Karpas-422 (cell line): ENCODE data around the gene DNAH2. TPM values are rescaled to one million over a fixed set of nuclear protein-coding genes. Genes with fewer than 3 reads are reported as not detected.

Experiments used
- DNase-seq: peaks from one replicate; pipeline ENCODE4 v3.0.0-alpha.2; 2015
- H2AFZ ChIP-seq: fragments of 200-600 bp; sonication (generic); 2 replicates; pipeline ENCODE4 v1.6.1; 2014; ENCODE audit warnings: antibody characterized with exemption, low read length, mixed read lengths
- H3K27ac ChIP-seq: fragments of 200-600 bp; sonication (generic); 2 replicates; pipeline ENCODE4 v1.5.1; 2014; ENCODE audit warnings: mild to moderate bottlenecking, low read length, moderate library complexity
- H3K27me3 ChIP-seq: fragments of 200-600 bp; sonication (generic); 2 replicates; pipeline ENCODE4 v1.6.1; 2014; ENCODE audit warnings: low read length, mixed read lengths
- H3K36me3 ChIP-seq: fragments of 200-600 bp; sonication (generic); 2 replicates; pipeline ENCODE4 v1.6.1; 2014; ENCODE audit warnings: low read length, mixed read lengths; ENCODE audit not compliant: insufficient read depth
- H3K4me1 ChIP-seq: fragments of 200-600 bp; sonication (generic); 2 replicates; pipeline ENCODE4 v1.6.1; 2014; ENCODE audit warnings: mild to moderate bottlenecking, low read length, mixed read lengths
- H3K4me2 ChIP-seq: fragments of 200-600 bp; sonication (generic); 2 replicates; pipeline ENCODE4 v1.6.1; 2014; ENCODE audit warnings: low read length, low read depth, mild to moderate bottlenecking; ENCODE audit not compliant: poor library complexity, severe bottlenecking
- H3K4me3 ChIP-seq: fragments of 200-600 bp; sonication (generic); 2 replicates; pipeline ENCODE4 v1.5.1; 2014; ENCODE audit warnings: mild to moderate bottlenecking, antibody characterized with exemption, low read length, mixed read lengths
- H3K79me2 ChIP-seq: fragments of 200-600 bp; sonication (generic); 2 replicates; pipeline ENCODE4 v1.6.1; 2014; ENCODE audit warnings: mild to moderate bottlenecking, low read length, mixed read lengths
- H3K9ac ChIP-seq: fragments of 200-600 bp; sonication (generic); 2 replicates; pipeline ENCODE4 v1.6.0; 2014; ENCODE audit warnings: low read length
- H3K9me2 ChIP-seq: fragments of 200-600 bp; sonication (generic), shearing (Covaris generic); replicated peaks from 2 replicates; pipeline ENCODE4 v1.6.0; 2014; ENCODE audit warnings: mild to moderate bottlenecking, low read length, moderate library complexity; ENCODE audit not compliant: insufficient read depth
- H3K9me3 ChIP-seq: fragments of 300-700, 200-600 bp; sonication (generic); 2 replicates; pipeline ENCODE4 v1.6.1; 2014; ENCODE audit warnings: low read length, mixed read lengths
- H4K20me1 ChIP-seq: fragments of 200-600 bp; sonication (generic); 2 replicates; pipeline ENCODE4 v1.6.1; 2014; ENCODE audit warnings: mild to moderate bottlenecking, antibody characterized with exemption, low read length, low read depth; ENCODE audit not compliant: insufficient read depth
- total RNA-seq: library from RNA; depleted of rRNA; stranded (reverse); fragments of >200 nt; shearing (Covaris generic); gene quantifications from 2 replicates; pipeline ENCODE4 v1.2.3, GENCODE V29; 2014; ENCODE audit warnings: low replicate concordance

The DNAH2 gene
- total RNA-seq, 1 experiment from 2014 or later, result not detected

DNA sequence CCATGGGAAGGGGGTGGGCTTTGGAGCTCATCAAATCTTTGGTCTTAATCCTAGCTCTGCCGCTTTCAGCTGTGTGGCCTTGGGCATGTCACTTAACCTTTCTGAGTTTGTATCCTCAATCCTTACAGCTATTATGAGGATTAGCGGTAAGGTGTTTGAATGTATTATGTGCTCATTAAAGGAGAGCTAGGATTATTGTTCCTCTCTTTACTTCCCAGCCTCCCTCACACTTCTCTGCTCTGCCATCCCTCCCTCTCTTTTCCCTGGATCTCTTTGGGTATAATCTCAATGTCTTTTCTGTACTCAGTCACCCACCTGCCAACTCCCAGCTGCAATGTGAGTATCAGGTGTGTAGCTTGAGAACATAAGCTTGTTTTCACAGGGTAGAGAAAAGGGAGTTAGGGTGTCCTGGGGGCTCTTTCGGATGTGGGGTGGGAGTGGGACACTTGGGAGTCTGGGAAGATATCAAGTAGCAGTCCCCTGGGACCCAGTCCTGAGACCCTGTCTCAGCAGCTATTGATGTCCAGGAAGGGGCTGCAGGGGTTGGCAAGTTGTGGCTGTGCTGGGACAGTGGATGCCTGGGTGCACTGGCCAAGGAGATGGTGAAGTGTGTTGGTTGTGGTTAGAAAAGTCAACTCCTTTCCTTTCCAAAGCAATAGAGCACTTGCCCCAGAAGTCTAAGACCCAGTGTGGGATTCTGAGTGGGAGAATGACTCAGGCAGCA lies 10.8 kb upstream of the DNAH2 start:
- peaks cover 10% of the 10 kb centered on the region for H3K4me1 ChIP-seq
- no peak overlapping the region for H3K9ac ChIP-seq
- no peak overlapping the region for H3K4me2 ChIP-seq
- DNase-seq, result no peak
- H4K20me1 ChIP-seq, result no peaks in the 10 kb centered on the region
- no peak overlapping the region for H3K4me3 ChIP-seq
- H2AFZ ChIP-seq, result no peak overlapping the region
- no peaks in the 10 kb centered on the region for H3K9me2 ChIP-seq
- H3K9me3 ChIP-seq, result no peaks in the 10 kb centered on the region
- H3K27ac ChIP-seq, result no peak overlapping the region
- no peaks in the 10 kb centered on the region for H3K27me3 ChIP-seq
- H3K36me3 ChIP-seq, result no peaks in the 10 kb centered on the region
- H3K79me2 ChIP-seq, result no peaks in the 10 kb centered on the region

DNA sequence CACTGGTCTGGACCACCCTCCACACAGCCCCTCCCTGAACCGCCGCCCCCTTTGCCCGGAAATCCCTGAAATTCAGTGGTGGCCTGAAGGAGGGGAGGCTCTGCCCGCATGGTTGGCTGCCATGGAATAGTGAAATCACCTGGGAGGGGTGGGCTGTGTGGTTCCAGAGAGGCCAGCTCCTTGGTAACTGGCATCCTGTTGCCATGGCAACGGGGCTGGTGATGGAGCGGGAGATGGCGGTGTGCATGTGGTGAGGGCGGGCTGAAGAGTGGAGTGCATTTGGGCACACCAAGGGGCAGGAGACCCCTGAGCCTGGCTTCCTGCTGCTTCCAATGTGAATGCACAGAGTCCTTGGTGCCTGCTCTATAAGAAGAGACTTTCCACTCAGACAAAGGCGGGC lies 10.1 kb upstream of the DNAH2 start:
- Histone ChIP-seq H3K9ac (no peak overlapping the region), H4K20me1 (no peaks in the 10 kb centered on the region), H3K36me3 (no peaks in the 10 kb centered on the region), H3K9me2 (no peaks in the 10 kb centered on the region), H3K4me3 (no peak overlapping the region), H3K9me3 (no peaks in the 10 kb centered on the region), H2AFZ (no peak overlapping the region), H3K79me2 (no peaks in the 10 kb centered on the region), H3K4me2 (no peak overlapping the region), H3K4me1 (peaks cover 10% of the 10 kb centered on the region), H3K27ac (no peak overlapping the region), H3K27me3 (no peaks in the 10 kb centered on the region)
- peak; percentile 58 for DNase-seq

DNA sequence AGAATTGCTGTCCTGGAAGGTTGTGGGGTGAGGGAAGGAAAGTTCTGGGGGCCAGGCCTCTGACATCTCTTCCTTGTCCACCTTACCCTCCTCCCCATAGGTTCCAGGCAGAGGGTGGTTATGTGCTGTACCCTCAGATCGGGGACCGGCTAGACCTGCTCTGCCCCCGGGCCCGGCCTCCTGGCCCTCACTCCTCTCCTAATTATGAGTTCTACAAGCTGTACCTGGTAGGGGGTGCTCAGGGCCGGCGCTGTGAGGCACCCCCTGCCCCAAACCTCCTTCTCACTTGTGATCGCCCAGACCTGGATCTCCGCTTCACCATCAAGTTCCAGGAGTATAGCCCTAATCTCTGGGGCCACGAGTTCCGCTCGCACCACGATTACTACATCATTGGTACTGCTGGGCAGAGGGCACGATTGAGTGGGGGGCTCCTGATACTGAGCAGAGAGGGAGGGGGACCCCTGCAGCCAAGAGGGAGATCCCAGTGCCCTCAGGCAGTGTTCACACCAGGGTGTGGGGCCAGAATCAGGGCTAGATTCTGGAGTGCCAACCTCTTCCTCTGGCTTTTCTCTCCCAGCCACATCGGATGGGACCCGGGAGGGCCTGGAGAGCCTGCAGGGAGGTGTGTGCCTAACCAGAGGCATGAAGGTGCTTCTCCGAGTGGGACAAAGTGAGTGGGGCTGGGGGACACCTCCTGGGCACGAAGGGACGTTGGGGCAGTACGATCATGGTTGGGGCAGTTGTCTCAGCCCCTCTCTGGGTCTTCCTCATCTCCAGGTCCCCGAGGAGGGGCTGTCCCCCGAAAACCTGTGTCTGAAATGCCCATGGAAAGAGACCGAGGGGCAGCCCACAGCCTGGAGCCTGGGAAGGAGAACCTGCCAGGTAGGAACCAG lies 9.4 kb upstream of the DNAH2 start:
- no peaks in the 10 kb centered on the region for H3K27me3 ChIP-seq

DNA sequence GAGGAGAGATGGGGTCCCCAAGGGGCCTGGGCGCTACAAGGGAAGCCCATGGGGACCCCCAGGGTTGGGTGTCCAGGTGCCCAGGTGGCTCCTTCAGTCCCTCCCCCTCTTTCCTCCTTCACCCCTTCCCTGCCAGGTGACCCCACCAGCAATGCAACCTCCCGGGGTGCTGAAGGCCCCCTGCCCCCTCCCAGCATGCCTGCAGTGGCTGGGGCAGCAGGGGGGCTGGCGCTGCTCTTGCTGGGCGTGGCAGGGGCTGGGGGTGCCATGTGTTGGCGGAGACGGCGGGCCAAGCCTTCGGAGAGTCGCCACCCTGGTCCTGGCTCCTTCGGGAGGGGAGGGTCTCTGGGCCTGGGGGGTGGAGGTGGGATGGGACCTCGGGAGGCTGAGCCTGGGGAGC lies 8.5 kb upstream of the DNAH2 start:
- H3K9me2 ChIP-seq, result no peaks in the 10 kb centered on the region
- DNase-seq, result no peak
- H3K79me2 ChIP-seq, result no peaks in the 10 kb centered on the region
- no peak overlapping the region for H3K4me3 ChIP-seq
- no peaks in the 10 kb centered on the region for H3K36me3 ChIP-seq
- H4K20me1 ChIP-seq, result no peaks in the 10 kb centered on the region
- H3K4me1 ChIP-seq, result peaks cover 10% of the 10 kb centered on the region
- no peak overlapping the region for H2AFZ ChIP-seq
- no peak overlapping the region for H3K4me2 ChIP-seq
- no peak overlapping the region for H3K27ac ChIP-seq
- H3K9ac ChIP-seq, result no peak overlapping the region
- H3K27me3 ChIP-seq, result no peaks in the 10 kb centered on the region
- no peaks in the 10 kb centered on the region for H3K9me3 ChIP-seq

More for the DNA sequence above, 9.4 kb upstream of the DNAH2 start:
- H3K9me2 ChIP-seq, result no peaks in the 10 kb centered on the region
- peaks cover 10% of the 10 kb centered on the region for H3K4me1 ChIP-seq
- no peaks in the 10 kb centered on the region for H3K9me3 ChIP-seq
- H3K4me3 ChIP-seq, result no peak overlapping the region
- H3K9ac ChIP-seq, result no peak overlapping the region
- no peak overlapping the region for H3K4me2 ChIP-seq
- H2AFZ ChIP-seq, result no peak overlapping the region
- no peak overlapping the region for H3K27ac ChIP-seq
- no peaks in the 10 kb centered on the region for H3K79me2 ChIP-seq
- no peak for DNase-seq
- H4K20me1 ChIP-seq, result no peaks in the 10 kb centered on the region
- H3K36me3 ChIP-seq, result no peaks in the 10 kb centered on the region

- Histone ChIP-seq H2AFZ (peak overlapping the region; percentile 81), H3K9ac (no peak overlapping the region), H4K20me1 (no peaks in the 10 kb centered on the region), H3K4me3 (no peak overlapping the region), H3K79me2 (no peaks in the 10 kb centered on the region), H3K9me2 (no peaks in the 10 kb centered on the region), H3K9me3 (no peaks in the 10 kb centered on the region), H3K27me3 (no peaks in the 10 kb centered on the region), H3K36me3 (no peaks in the 10 kb centered on the region), H3K27ac (no peak overlapping the region), H3K4me2 (no peak overlapping the region), H3K4me1 (peaks cover 10% of the 10 kb centered on the region)
- peak; percentile 56 for DNase-seq
These were observed 7.2 kb upstream of the DNAH2 start for GRCh38 chr17:7710301-7710700.

- H3K9me3 ChIP-seq, result no peaks in the 10 kb centered on the region
- H3K79me2 ChIP-seq, result no peaks in the 10 kb centered on the region
- no peaks in the 10 kb centered on the region for H3K27me3 ChIP-seq
- no peak overlapping the region for H2AFZ ChIP-seq
- H4K20me1 ChIP-seq, result no peaks in the 10 kb centered on the region
- no peak overlapping the region for H3K4me2 ChIP-seq
- H3K4me1 ChIP-seq, result peaks cover 10% of the 10 kb centered on the region
- no peak overlapping the region for H3K9ac ChIP-seq
- H3K27ac ChIP-seq, result no peak overlapping the region
- DNase-seq, result peak; percentile 61
- H3K36me3 ChIP-seq, result no peaks in the 10 kb centered on the region
- no peaks in the 10 kb centered on the region for H3K9me2 ChIP-seq
- no peak overlapping the region for H3K4me3 ChIP-seq
These were observed 6.3 kb upstream of the DNAH2 start for GRCh38 chr17:7711051-7711755.

- H3K27me3 ChIP-seq, result no peaks in the 10 kb centered on the region
These were observed 5.3 kb upstream of the DNAH2 start for GRCh38 chr17:7712111-7712771.

More at GRCh38 chr17:7712111-7712771, 5.3 kb upstream of the DNAH2 start:
- Histone ChIP-seq H4K20me1 (no peaks in the 10 kb centered on the region), H3K9ac (no peak overlapping the region), H3K4me1 (peaks cover 19% of the 10 kb centered on the region), H3K79me2 (no peaks in the 10 kb centered on the region), H3K9me2 (no peaks in the 10 kb centered on the region), H3K36me3 (no peaks in the 10 kb centered on the region), H2AFZ (no peak overlapping the region), H3K27ac (no peak overlapping the region), H3K4me2 (no peak overlapping the region), H3K9me3 (no peaks in the 10 kb centered on the region), H3K4me3 (no peak overlapping the region)
- no peak for DNase-seq
